Ramos (cell line): Measurements from ENCODE around the gene CH25H.

Experiments
- in situ Hi-C: fragments of 300-500 bp; cut with MboI; formaldehyde crosslinking; loops from one replicate; pipeline ENCODE4 v1.14.3; 2022; ENCODE audit warnings: low sequenced_read_pairs; ENCODE audit not compliant: unreplicated experiment

Gene CH25H

DNA sequence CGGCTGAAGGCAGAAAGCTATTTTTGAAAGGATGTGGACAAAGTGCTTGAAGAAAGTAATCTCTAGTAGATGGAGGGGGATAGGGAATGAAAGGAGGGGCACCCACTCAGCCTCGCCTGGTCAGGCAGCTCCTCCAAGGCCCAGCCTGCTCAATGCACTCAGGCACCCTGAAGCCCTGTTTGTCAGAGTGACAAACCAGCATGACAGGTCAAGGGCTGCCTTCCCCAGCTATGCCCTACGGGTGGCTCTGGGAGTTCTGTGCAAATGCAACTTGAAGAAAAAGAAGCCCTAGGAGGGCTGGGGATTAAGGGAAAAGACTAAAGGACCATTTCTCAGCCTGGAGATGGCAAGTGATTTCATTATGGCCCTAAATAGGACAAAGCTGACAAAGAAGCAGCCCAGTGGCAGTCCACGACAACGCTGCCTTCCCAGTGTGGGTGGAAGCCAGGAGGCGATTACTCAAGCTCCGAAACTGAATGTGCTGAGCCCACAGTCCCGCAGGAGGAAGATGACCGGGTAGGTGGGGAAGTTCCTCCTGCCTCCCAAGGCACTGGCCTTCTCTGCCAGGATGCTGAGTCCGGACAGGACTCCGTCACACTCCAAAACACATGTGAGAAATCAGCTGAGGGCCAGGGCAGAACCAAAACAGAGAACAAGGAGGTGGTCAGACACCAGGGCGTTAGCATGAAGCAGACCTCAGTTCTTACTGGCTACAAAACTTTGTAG, 28.1 kb upstream of the CH25H start:
- in situ Hi-C loops, result no loop called here

DNA sequence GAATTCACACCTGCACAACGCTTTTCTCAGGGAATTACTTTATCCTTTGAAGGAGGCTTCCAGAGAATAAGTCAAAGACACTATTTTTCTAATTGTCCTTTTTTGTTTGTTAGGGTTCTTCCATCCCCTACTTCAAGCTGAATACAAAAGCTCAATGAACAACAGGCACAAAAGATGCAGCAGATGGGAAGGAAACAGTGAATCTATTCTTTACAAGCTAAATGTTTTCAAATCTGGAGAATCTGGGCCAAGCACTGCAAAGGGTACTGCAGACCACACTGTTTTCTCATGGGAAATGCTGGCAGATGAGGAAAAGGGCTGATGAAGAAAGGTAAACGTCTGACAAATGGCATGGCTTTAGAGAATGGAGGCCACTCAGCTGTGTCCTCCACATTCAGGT, 25.9 kb upstream of the CH25H start:
- in situ Hi-C loops, result no loop called here

DNA sequence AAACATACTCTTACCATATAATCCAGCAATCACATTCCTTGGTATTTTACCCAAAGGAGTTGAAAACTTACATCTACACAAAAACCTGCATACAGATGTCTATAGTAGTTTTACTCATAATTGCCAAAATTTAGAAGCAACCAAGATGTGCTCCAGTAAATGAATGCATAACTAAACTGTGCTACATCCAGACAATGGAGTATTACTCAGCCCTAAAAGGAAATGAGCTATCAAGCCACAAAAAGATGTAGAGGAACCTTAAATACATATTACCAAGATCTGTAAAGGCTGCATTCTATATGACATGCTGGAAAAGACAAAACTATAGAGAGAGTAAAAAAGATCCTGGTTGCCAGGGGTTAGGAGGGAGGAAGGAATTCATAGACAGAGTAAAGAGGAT, 21.8 kb upstream of the CH25H start:
- in situ Hi-C loops, result no loop called here

DNA sequence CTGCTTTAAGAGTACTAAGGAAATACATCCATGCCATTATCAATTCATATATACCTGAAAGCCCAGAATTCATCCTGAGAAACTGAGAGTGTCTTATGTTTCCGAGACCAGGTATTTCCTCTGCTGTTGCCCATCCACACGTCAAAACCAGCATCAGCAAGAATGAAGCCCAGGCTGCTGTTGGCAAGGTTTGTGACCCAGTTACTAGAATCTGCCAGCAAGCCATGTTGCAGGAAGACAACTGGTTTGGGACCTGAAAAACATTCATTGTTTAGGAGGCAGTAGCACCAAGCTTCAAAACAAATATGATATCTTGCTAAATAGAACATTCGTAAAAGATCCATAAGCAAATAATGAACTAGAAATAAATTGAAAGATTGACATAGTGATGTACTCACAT, 21.0 kb upstream of the CH25H start:
- in situ Hi-C loops, result no loop called here

DNA sequence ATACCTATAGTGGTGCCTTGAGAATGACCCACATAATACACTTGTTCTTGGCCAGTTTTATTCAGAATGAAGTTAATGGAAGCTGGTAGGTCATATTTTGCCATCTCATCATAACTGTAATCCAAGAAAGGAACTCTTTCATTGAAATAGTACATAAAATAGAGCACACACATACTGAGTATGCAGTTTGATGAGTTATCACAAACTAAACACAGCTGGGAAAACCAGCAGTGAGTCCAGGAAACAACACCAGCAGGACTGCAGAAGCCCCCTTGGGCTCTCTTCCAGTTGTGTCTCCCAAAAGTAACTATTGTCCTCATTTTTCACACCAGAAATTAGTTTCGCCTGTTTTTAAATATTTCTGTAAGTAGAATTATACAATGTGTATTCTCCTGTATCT, 19.8 kb upstream of the CH25H start:
- in situ Hi-C loops, result no loop called here

DNA sequence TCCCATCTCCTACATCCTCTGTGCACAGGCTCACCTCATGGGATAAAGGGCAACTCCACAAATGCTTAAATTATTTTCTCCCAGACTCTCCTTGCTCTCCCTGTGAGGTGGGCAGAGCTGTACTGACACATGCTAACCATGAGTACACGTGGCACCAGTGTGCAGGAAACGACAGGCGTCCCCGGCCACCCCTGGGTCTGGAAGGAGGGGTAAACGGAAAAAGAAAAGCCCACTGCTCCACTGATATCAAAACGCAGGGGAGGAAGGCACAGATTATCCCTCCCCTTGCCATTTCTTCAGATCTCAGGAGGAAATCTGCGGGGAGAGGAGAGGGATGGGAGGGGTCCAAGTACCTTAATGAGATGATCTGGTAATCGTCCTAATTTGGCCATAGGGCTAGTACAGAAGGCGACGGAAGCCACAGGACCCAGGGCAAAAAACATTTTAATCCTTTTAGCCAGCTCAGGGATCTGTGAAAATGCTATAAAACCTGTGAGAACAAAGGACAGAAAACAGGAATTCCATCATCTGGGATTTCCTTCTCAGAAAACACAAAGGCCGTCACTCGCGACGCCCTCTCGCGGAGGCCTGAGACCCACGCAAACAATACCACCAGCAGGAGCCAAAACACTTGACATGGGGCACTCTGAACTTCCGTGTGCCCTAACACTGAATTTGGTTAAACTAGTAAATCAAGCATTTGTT, 17.8 kb upstream of the CH25H start:
- in situ Hi-C loops, result no loop called here

DNA sequence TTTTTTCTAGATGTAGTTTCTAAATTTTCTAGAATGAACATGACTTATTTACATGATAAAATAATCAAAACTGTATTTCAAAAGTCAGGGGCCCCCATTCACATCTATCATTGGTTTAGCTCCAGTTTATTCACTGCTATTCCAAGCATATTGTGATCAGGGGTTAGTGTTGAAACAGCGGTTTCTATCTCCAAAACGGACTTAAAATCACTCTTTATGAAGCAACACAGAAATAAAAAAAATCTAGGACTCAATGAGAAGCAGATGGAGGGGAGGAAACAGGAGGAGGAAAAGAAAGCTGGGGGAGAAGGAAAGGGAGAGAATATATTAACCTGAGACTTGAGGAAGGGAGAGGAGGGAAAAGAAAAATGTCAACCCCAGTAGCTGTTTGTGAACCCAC, 14.8 kb upstream of the CH25H start:
- in situ Hi-C loops, result no loop called here

DNA sequence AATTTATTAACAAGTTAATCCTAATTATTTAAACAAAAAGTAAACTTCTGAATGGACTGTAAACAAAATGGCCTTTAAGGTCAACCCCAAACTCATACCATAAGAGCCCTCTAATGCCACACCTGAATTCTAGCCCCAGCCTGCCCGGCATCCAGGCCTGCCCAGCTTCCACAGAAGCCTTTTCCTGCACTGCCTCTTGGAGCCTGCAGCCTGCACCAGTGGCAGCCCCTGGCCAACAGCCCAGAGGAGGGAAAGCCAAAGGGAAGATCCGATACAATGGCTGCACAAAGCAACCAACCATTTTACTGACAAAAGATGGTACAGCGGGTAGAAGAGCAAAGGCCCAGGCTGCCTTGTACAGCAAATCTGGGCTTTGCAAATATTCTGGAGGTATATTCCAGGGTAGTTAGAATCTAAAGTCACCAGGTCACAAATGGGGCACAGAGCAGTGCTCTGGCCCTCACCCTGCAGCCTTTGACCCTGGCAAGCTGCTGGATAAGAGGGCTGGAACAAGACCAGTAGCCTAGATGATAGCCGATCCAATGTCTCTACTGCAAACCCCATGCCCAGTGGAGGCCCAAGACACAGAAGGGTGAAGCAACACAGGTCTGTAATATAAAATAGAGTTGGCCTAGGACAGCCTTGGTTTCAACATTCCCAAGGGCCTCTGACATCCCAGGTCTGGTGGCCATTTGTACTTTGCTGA, 12.5 kb upstream of the CH25H start:
- in situ Hi-C loops, result loop anchor here (10.0 kb wide), 1 partner anchor 285 kb away; no protein-coding TSS in a partner anchor

DNA sequence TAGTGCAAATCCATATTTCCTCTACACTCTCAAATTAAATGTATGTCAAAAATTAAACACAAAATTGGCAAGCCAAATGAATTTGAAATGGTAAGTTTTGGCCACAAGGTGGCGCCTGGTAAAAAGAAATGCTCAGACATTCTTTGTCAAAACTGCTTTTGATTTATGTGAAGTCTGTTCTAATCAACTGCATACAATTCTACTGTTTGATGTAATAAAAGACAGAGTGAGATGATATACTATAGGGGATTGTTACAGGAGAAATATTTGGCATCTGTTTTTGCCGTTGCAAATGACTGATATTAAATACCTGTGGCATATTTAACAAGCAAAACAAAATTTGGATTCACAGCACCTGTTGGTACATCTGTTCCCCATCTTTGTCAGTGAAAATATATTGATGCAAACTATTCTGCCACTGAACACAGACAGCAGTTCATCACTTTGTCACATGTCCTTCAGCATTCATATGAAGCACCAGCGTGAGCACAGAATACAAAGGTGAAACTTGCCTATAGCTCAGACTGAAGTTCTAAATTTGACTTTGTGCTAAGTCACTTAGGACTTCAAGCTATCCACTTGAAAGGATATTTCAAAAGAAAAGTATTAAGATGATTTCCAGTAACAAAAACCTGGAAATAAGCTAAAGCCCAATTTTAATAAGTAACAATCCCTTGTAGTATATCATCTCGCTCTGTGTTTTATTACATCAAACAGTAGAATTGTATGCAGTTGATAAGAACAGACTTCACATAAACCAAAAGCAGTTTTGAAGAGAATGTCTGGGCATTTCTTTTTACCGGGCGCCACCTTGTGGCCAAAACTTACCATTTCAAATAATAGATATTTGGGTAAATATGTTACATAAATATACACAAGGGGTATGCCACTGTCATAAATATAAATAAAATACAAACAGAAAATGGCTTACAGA, 10.2 kb upstream of the CH25H start:
- in situ Hi-C loops, result loop anchor here (10.0 kb wide), 1 partner anchor 283 kb away; no protein-coding TSS in a partner anchor

DNA sequence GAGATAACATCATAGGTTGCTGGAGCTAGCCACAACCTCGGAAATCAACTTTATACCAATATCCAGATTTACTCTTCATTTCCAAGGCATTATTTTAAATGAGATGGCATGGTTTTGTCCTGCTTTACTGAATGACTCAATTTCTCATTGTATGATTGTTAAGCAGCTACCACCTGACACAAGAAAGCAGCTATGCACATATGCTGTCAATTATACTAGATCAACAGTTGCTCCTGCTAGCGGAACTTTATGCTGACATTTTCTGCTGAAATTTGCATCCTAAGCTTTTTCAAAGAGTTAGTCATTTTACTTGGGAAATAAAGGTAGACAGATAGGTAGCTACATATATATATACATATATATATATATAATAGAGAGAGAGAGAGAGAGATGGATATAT, 8.9 kb upstream of the CH25H start:
- in situ Hi-C loops, result loop anchor here (10.0 kb wide), 1 partner anchor 281 kb away; no protein-coding TSS in a partner anchor

DNA sequence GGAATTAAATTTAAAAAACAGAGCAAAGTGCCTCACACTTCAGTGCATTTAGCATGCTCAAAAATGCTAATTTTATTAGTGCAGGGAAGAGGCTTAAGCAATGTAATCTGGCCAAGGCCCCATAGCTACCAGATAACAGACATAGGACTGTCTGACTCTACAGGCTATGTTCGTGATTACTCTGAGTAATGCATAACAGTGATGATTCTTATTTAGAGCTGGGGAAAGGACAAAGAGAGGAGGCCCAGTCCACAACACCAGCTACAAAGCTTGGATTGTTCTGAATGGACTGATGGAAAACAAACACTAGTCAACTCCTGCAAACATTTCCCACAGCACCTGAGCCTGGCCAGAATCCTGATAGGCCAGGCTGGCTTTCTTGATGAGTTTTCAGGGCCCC, 8.4 kb upstream of the CH25H start:
- in situ Hi-C loops, result loop anchor here (10.0 kb wide), 1 partner anchor 281 kb away; no protein-coding TSS in a partner anchor

DNA sequence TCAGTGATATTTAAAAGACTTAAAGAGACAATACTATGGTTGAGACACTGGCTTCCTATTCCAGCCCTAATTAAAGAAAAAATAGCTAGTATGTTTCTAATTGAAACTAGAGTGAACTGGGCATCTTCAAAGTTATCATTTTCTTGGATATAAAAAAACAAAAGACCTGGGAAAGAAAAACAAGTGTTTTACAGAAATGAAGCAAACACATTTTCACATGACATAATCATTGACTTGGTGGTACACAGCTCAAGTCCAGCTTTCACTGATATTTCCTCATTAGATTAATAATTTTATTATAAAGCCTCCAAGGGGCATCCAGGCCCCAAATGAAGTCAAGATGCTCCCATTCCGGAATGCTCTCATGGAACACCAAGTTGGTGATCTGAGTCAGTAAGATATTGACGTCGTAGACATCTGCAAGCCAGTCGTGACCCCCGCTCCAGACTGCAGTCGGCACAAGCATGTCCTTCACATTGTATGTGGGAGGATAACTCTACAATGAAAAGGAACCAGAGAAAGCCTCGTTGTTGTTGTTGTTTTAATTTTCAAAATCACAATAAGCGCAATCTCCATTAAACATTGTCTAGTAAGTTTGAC, 7.5 kb upstream of the CH25H start:
- in situ Hi-C loops, result loop anchor here (5.0 to 10.0 kb wide), 3 partner anchors 182 to 377 kb away; no protein-coding TSS in a partner anchor

DNA sequence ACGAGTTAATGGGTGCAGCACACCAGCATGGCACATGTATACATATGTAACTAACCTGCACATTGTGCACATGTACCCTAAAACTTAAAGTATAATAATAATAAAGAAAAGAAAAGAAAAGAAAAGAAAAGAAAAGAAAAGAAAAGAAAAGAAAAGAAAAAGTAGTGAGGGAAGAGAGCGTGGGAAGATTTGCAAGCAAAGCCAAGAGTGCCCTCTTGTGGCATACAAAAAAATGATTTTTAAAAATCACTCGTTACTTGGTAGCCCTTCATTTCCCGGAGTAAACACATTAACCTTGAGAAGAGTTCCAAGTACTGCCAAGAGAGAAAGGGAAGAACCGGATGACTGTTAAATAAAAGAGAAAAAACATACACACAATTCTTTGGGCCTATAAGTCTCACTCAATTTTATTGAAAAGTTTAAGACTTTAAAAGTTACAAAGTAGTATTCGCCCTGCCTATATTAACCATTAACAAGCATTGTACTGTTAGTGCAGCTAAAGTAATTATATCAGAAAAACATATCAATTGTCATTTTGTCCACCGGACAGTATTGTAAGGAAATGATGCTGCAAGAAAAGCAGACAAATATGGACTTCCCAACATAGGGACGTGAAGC, 6.2 kb upstream of the CH25H start:
- in situ Hi-C loops, result loop anchor here (5.0 to 10.0 kb wide), 3 partner anchors 181 to 376 kb away; no protein-coding TSS in a partner anchor

DNA sequence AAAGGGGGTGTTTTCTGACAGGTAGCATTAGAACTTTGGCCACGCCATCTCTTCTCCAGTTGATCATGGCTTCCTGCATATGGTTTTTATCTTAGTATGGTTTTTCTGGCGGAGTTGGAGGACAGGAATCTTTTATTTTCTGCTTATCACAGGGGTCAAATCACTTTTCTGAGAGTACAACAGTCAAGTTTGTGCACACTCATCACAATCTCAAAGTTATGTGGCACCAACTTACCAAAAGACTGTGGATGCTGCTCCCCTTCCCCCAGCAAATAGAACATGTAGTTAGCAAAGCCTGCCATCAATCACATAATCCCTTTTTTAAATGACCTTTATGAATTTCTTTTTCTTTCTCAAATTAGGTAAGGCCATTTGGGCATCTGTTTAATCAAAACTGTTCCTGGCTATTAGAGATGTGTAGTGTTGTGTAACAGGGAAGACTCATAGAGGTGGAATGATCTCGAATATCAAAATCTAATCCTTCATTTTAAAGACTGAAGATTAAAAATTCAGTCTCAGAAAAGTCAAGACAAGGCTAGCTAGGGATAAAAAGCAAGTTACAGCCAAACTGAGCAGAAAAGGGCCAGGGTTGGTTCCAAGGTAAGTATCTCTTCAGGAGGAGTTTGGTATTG, 3.8 kb upstream of the CH25H start:
- in situ Hi-C loops, result loop anchor here (5.0 to 10.0 kb wide), 3 partner anchors 179 to 374 kb away; no protein-coding TSS in a partner anchor

DNA sequence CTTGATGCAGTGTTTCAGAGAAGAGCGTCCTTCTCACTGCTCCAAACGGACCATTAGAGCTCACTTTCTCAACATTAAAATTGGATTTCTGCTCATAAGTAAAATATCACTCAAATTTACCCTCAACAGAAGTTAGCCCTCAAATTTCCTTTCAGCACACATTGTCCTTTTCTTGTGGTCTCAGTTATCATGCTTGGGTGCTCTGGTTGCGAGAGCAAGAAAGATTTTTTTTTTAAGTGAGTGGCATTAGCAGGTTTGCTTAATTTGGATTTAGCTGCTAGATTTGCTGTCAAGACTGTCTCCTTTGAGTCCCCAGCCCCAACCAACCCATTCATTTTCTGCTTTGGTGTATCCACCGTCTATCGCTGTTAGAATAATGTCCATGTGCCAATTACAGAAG, 2.6 kb upstream of the CH25H start:
- in situ Hi-C loops, result loop anchor here (5.0 to 10.0 kb wide), 3 partner anchors 177 to 372 kb away; no protein-coding TSS in a partner anchor

DNA sequence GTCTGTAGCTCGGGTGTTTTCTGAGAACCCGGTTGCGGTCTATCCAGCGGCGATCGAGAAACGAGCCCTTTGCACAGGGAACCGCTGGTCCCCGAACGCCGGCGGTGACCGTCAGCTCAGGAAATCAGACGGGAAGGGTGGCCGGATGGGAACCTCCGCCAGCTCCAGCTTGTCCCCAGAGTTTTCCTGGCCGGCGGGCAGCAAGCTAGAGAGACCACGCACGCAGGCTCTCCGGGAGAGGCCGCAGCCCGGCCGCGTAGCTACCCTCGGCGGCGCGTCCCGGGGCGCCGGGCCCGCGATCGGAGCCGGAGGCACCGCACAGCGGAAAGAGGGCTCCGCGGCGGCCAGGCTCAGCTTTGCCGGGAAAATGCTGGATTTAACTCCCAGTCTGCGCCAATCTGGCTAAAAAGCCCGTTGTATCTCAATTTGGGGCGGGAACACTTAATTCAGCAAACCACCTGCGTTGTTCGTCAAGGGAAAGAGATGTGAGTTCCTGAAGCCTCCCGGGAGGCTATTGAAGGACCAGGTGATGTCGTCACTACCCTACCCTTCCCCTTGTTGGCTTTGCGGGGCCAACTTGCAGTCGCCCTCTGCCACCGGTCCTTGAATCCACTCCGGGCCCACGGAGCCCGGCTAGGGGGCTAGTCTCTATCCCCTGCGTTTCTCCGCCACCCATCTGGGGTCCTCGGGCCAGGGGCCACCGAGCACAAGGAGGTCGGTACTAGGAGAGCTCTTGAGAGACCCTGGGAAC, 859 bp upstream of the CH25H start:
- in situ Hi-C loops, result no loop called here

DNA sequence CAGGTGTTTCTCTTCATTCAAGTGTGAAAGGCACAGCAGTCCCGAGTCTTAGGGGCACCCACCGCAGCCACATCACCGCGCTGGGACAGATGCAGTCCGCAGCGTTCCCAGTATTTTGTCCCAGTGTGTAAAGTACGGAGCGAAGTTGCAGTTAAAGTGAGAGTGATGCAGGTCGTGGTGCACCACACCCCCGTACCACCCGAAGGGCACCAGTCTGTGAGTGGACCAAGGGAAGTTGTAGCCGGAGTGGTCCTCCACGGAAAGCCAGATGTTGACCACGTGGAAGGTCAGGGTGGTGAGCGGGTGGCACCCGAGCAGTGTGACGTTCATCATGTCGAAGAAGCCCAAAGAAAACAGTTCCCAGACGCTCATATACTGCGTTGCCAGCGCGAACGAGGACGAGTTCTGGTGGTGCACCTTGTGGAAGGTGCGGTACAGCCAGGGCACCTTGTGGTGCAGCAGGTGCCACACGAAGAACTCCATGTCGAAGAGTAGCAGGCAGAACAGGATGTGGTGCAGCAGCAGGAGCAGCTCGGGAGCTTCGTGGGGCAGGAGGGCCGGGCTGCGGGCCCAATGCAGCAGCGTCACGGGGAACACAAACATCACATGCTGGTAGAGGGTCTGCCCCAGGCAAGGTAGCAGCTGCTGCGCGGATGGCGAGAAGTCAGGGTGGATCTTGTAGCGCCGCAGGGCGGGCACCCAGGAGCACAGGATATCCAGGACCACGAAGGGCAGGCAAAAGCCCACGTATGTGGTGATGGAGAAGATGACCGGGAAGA, 526 bp downstream of the CH25H start:
- in situ Hi-C loops, result no loop called here
